HepG2 (cell line): ENCODE data around the gene CEP104. TPM values are rescaled to one million over a fixed set of nuclear protein-coding genes. Genes with fewer than 3 reads are reported as not detected.

Experiments used
- AKAP8 ChIP-seq: sonication (generic); formaldehyde crosslinking; IDR thresholded peaks from 2 replicates; pipeline ENCODE4 v1.5.1; 2020; ENCODE audit warnings: mild to moderate bottlenecking, missing genetic modification reagents
- CBX5 ChIP-seq: sonication (generic); formaldehyde crosslinking; IDR thresholded peaks from 2 replicates; pipeline ENCODE4 v1.4.0; 2020; ENCODE audit warnings: missing genetic modification reagents, borderline replicate concordance
- CHD2 ChIP-seq: IDR thresholded peaks from 2 replicates; pipeline ENCODE4 v1.6.1; 2011; ENCODE audit warnings: low read depth, low read length, improper control_type of control experiment
- GABPB1 ChIP-seq: IDR thresholded peaks from 2 replicates; pipeline ENCODE4 v1.6.1; 2016; ENCODE audit warnings: mild to moderate bottlenecking, missing genetic modification reagents, moderate library complexity, missing compliant biosample characterization
- JUND ChIP-seq: sonication (generic); formaldehyde crosslinking; IDR thresholded peaks from 2 replicates; pipeline ENCODE4 v1.8.0; 2022; ENCODE audit warnings: mild to moderate bottlenecking, missing genetic modification reagents
- MBD4 ChIP-seq: IDR thresholded peaks from 2 replicates; pipeline ENCODE4 v1.6.1; 2012; ENCODE audit warnings: low read length, inconsistent platforms, borderline replicate concordance
- REPIN1 ChIP-seq: sonication (generic); formaldehyde crosslinking; IDR thresholded peaks from 2 replicates; pipeline ENCODE4 v1.8.0; 2022; ENCODE audit warnings: missing genetic modification reagents, low read depth, mild to moderate bottlenecking, borderline replicate concordance
- SAFB2 ChIP-seq: sonication (generic); formaldehyde crosslinking; IDR thresholded peaks from 2 replicates; pipeline ENCODE4 v1.5.1; 2020; ENCODE audit warnings: missing genetic modification reagents, low read depth, mild to moderate bottlenecking, borderline replicate concordance
- SETDB1 ChIP-seq: sonication (generic); formaldehyde crosslinking; IDR thresholded peaks from 2 replicates; pipeline ENCODE4 v1.5.1; 2020; ENCODE audit warnings: missing genetic modification reagents, mild to moderate bottlenecking, borderline replicate concordance
- SRSF1 ChIP-seq: fragments of 200-400 bp; formaldehyde crosslinking; optimal IDR thresholded peaks from 2 replicates; pipeline ENCODE3; 2017; ENCODE audit warnings: mild to moderate bottlenecking, low read depth, low read length, moderate library complexity
- TCF7L2 ChIP-seq: IDR thresholded peaks from 2 replicates; pipeline ENCODE4 v1.6.1; 2011; ENCODE audit warnings: mild to moderate bottlenecking, low read depth, low read length, moderate library complexity
- THAP11 ChIP-seq: IDR thresholded peaks from 2 replicates; pipeline ENCODE4 v1.6.1; 2016; ENCODE audit warnings: missing biosample characterization, missing genetic modification reagents
- XRCC5 ChIP-seq: fragments of 200-400 bp; formaldehyde crosslinking; optimal IDR thresholded peaks from 2 replicates; pipeline ENCODE3; 2017; ENCODE audit warnings: mild to moderate bottlenecking, low read length
- ZFP36 ChIP-seq: fragments of 150-350 bp; IDR thresholded peaks from 2 replicates; pipeline ENCODE4 v1.6.1; 2018; ENCODE audit warnings: borderline replicate concordance, low read length, low read depth; ENCODE audit not compliant: partially characterized antibody
- ZFYVE20 ChIP-seq: sonication (generic); formaldehyde crosslinking; IDR thresholded peaks from 2 replicates; pipeline ENCODE4 v1.8.0; 2023; ENCODE audit warnings: low read depth, mild to moderate bottlenecking, moderate library complexity, missing genetic modification reagents, borderline replicate concordance
- ZNF292 ChIP-seq: sonication (generic); formaldehyde crosslinking; IDR thresholded peaks from 2 replicates; pipeline ENCODE4 v1.8.1; 2022; ENCODE audit warnings: mild to moderate bottlenecking, low read depth, missing genetic modification reagents, borderline replicate concordance
- ZNF432 ChIP-seq: sonication (generic); formaldehyde crosslinking; IDR thresholded peaks from 2 replicates; pipeline ENCODE4 v1.5.0; 2020; ENCODE audit warnings: missing genetic modification reagents, mild to moderate bottlenecking, borderline replicate concordance
- ZNF672 ChIP-seq: sonication (generic); formaldehyde crosslinking; IDR thresholded peaks from 2 replicates; pipeline ENCODE4 v1.8.1; 2022; ENCODE audit warnings: missing genetic modification reagents
- ZSCAN25 ChIP-seq: sonication (generic); formaldehyde crosslinking; IDR thresholded peaks from 2 replicates; pipeline ENCODE4 v1.8.0; 2022; ENCODE audit warnings: mild to moderate bottlenecking, missing genetic modification reagents
- polyA plus RNA-seq, 8 experiments: library from polyadenylated mRNA; depleted of rRNA in 3 of 8; stranded (reverse) in 7 of 8; unstranded in 1 of 8; fragments of >200 nt; fragmentation: Illumina TruSeq in 4 of 8; extraction: Trizol in 4 of 8; gene quantifications; 2 replicates each; pipeline versions ENCODE4 v1.2.1 to v1.2.3, GENCODE V29; 2011 to 2016; ENCODE audit warnings: low read depth in 4 of 8, missing spikeins in 1 of 8, mixed read lengths in 1 of 8; ENCODE audit not compliant: insufficient read depth in 1 of 8
- total RNA-seq, 5 experiments: library from RNA; depleted of rRNA; stranded (reverse); fragments of >200 nt; fragmentation: Illumina TruSeq; extraction: Trizol; gene quantifications; 2 replicates each; pipeline ENCODE4 v1.2.3, GENCODE V29; 2016; ENCODE audit warnings: low read depth in 1 of 5
- TF ChIP-seq, protein P1 (sequence below): sonication (generic); formaldehyde crosslinking; IDR thresholded peaks from 2 replicates; pipeline ENCODE4 v1.5.0; 2020; ENCODE audit warnings: missing genetic modification reagents
- TF ChIP-seq, protein P2 (sequence below): IDR thresholded peaks from 2 replicates; pipeline ENCODE4 v1.6.1; 2012; ENCODE audit warnings: low read length, improper control_type of control experiment
- TF ChIP-seq, protein P3 (sequence below): sonication (generic); formaldehyde crosslinking; IDR thresholded peaks from 2 replicates; pipeline ENCODE4 v1.9.0; 2021; ENCODE audit warnings: missing genetic modification reagents, borderline replicate concordance
- TF ChIP-seq, protein P4 (sequence below): sonication (generic); formaldehyde crosslinking; IDR thresholded peaks from 2 replicates; pipeline ENCODE4 v1.9.0; 2022; ENCODE audit warnings: missing genetic modification reagents, mild to moderate bottlenecking, borderline replicate concordance

CEP104 gene
- total and polyA plus RNA-seq, 2 of the 13 experiments (the other 11 are each of a cell fraction or from before 2014, with no cell fraction given): 20.4 to 30.1 TPM

DNA sequence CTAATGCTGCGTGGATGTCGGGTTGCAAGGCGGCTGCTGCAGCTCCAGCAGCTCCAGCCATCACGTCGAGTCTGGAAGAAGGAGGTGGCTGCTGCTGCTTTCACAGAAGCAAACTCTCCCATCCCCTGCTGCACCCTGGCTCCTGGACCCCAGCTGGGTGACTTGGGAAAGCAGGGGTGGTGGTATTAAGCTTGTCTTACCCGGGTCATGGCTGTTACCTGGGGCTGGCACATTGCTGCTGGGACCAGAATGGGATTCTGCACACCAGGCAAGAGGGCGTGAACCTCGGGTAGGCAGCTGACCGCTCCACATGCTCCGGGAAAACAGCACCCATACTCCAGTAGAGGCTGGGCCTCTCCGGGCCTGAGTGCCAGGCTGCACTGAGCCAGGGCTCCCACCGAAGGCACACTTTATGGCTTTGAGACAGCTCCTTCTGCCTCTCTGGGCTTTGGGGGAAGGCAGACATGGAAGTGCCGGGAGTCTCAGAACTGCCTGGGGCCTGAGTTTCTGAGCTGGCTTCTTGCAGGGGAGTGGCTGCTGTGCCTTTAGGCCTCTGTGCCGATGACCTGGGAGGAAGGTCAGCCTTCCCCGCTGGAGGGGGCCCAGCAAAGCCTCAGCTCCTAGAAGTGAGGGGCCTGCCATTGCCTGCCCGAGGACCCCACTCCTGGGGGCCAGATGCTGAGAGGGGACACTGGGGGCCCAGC is 83.3 kb downstream of the CEP104 start (continued):
- TF ChIP-seq AKAP8: 0 out of 2 replicates have a peak, but pooled peaks have one; percentile 17
- TF ChIP-seq CBX5: no peak
- no peak for TF ChIP-seq TCF7L2
- no peak for TF ChIP-seq SAFB2
- TF ChIP-seq ZFYVE20 (CRISPR knock-in tag): no peak
- TF ChIP-seq THAP11: no peak
- TF ChIP-seq, protein P1, sequence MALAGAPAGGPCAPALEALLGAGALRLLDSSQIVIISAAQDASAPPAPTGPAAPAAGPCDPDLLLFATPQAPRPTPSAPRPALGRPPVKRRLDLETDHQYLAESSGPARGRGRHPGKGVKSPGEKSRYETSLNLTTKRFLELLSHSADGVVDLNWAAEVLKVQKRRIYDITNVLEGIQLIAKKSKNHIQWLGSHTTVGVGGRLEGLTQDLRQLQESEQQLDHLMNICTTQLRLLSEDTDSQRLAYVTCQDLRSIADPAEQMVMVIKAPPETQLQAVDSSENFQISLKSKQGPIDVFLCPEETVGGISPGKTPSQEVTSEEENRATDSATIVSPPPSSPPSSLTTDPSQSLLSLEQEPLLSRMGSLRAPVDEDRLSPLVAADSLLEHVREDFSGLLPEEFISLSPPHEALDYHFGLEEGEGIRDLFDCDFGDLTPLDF (CRISPR knock-in tag): no peak
- no peak for TF ChIP-seq MBD4
- TF ChIP-seq, protein P2, sequence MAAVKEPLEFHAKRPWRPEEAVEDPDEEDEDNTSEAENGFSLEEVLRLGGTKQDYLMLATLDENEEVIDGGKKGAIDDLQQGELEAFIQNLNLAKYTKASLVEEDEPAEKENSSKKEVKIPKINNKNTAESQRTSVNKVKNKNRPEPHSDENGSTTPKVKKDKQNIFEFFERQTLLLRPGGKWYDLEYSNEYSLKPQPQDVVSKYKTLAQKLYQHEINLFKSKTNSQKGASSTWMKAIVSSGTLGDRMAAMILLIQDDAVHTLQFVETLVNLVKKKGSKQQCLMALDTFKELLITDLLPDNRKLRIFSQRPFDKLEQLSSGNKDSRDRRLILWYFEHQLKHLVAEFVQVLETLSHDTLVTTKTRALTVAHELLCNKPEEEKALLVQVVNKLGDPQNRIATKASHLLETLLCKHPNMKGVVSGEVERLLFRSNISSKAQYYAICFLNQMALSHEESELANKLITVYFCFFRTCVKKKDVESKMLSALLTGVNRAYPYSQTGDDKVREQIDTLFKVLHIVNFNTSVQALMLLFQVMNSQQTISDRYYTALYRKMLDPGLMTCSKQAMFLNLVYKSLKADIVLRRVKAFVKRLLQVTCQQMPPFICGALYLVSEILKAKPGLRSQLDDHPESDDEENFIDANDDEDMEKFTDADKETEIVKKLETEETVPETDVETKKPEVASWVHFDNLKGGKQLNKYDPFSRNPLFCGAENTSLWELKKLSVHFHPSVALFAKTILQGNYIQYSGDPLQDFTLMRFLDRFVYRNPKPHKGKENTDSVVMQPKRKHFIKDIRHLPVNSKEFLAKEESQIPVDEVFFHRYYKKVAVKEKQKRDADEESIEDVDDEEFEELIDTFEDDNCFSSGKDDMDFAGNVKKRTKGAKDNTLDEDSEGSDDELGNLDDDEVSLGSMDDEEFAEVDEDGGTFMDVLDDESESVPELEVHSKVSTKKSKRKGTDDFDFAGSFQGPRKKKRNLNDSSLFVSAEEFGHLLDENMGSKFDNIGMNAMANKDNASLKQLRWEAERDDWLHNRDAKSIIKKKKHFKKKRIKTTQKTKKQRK: no peak
- TF ChIP-seq JUND (CRISPR knock-in tag): no peak
- TF ChIP-seq, protein P3, sequence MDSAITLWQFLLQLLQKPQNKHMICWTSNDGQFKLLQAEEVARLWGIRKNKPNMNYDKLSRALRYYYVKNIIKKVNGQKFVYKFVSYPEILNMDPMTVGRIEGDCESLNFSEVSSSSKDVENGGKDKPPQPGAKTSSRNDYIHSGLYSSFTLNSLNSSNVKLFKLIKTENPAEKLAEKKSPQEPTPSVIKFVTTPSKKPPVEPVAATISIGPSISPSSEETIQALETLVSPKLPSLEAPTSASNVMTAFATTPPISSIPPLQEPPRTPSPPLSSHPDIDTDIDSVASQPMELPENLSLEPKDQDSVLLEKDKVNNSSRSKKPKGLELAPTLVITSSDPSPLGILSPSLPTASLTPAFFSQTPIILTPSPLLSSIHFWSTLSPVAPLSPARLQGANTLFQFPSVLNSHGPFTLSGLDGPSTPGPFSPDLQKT (CRISPR knock-in tag): no peak
- no peak for TF ChIP-seq ZNF432 (CRISPR knock-in tag)
- no peak for TF ChIP-seq ZNF672 (CRISPR knock-in tag)
- no peak for TF ChIP-seq SETDB1 (CRISPR knock-in tag)
- no peak for TF ChIP-seq ZSCAN25
- no peak for TF ChIP-seq XRCC5
- 0 out of 2 replicates have a peak, but pooled peaks have one; percentile 24 for TF ChIP-seq ZNF292 (CRISPR knock-in tag)
- TF ChIP-seq SRSF1: no peak
- 0 out of 2 replicates have a peak, but pooled peaks have one; percentile 26 for TF ChIP-seq GABPB1 (CRISPR knock-in tag)
- no peak for TF ChIP-seq ZFP36
- TF ChIP-seq, protein P4, sequence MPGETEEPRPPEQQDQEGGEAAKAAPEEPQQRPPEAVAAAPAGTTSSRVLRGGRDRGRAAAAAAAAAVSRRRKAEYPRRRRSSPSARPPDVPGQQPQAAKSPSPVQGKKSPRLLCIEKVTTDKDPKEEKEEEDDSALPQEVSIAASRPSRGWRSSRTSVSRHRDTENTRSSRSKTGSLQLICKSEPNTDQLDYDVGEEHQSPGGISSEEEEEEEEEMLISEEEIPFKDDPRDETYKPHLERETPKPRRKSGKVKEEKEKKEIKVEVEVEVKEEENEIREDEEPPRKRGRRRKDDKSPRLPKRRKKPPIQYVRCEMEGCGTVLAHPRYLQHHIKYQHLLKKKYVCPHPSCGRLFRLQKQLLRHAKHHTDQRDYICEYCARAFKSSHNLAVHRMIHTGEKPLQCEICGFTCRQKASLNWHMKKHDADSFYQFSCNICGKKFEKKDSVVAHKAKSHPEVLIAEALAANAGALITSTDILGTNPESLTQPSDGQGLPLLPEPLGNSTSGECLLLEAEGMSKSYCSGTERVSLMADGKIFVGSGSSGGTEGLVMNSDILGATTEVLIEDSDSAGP (CRISPR knock-in tag): peak; percentile 41
- TF ChIP-seq REPIN1: no peak
- no peak for TF ChIP-seq CHD2
